ENCODE data around the gene CLNS1A.
"Not testable (repeated sequence)": the region's sequence is repeated elsewhere in the genome, so short reads cannot be mapped to it uniquely, and the experiment has no call there.

The CLNS1A gene

DNA sequence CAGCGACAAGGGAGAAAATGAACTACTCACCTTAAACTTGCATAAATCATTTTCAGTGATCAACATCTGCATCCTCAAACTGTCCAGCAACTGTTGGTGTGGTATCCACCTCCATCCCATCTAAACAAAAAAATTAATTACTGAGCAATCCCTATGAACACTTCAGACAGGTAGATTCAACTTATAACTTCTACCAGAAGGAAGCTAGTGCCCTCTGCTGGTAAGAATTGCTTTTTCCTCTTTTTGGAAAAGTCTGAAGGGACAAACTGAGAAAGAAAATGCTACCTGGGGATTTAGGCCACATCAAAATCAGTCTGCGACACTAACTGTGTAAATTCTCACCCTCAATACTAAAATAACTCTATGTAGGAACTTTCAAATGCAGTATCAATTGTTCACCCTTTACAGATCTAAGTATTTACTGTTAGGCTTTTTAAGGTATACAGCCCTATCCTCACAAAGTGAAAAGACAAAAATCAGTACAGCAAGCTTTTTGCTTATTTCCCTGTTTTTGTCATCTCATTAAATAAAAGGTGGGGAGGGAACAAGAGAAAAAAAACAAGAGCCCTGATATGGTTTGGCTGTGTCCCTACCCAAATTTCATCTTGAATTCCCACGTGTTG lies 17.9 kb downstream of the CLNS1A start:
- DNase-seq (ENCODE audit: low read depth, low spot score) = no peak

- DNase-seq (ENCODE audit: low read depth, low spot score) = no peak
Measured at GRCh38 chr11:77617892-77618291, 19.7 kb downstream of the CLNS1A start.

GRCh38 chr11:77611921-77612320 lies 25.7 kb downstream of the CLNS1A start:
- DNase-seq (ENCODE audit: low read depth, low spot score) = no peak

GRCh38 chr11:77609234-77609633 lies 28.4 kb downstream of the CLNS1A start:
- DNase-seq (ENCODE audit: low read depth, low spot score) = no peak

GRCh38 chr11:77604281-77604680 lies 33.3 kb downstream of the CLNS1A start:
- DNase-seq (ENCODE audit: low read depth, low spot score) = no peak

DNA sequence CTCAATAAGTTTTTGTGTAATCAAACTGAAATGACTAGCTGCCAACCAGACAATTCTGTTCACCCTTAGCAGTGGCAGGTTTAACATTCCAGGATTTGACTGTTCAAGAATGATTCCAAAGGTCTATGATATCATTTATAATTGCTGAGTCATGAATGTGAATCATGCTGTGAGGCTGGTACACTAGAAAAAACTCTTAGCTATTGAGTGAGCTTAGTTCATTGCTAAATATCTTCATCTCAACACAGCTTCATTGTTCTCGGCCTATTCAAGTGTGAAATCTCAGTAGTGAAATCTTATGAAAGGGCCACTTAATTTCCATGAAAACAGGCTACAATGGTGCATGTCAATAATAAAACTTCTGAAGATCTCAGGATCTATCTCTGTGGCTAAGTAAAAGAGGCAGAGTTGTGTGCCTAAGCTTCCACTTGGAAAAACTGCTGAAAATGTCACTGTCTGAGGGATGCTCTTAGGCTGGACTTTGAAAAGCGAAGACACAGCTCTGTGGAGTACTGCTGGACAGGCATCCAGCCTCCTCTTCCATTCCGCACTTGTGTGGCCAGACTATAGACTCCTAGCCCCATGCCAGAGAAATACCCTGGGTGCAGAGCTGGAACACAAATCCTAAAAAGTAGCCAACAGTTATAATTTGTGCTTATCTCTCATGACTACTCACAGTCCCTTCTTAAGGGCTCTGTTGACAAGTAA lies 35.1 kb downstream of the CLNS1A start:
- no peak for DNase-seq (ENCODE audit: low read depth, low spot score)

DNA sequence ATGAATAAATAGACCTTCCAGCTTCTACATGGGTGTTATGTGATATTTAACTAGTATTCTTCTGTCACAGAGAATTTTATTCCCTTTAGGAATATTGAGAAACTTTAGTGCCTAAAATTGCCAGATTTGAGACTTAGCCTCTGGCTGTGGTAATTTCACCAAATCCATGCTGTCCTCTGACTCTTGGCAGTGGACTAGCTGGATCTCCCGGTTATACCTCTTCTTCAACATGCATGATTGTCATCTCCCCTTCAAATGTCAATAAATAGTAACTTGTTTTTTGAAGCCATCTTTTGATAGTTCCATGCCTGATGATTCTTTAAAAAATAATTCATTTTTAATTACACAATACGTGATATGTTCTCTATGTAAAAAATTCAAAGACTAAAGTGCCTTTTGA lies 39.4 kb downstream of the CLNS1A start:
- DNase-seq (ENCODE audit: low read depth, low spot score) = no peak

DNA sequence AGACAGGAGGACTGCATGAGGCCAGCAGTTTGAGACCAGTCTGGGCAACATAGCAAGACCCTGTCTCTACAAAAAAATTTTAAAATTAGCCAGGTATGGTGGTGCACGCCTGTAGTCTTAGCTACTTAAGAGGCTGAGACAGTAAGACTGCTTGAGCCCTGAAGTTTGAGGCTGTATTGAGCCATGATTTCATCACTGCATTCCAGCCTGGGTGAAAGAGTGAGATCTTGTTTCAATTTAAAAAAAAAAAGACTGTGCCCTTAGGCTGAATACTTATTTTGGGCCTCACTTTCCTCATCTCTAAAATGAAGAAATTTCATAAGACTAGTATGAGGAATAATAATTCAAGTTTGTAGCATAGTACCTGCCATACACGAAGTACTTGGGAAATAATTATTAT lies 41.0 kb downstream of the CLNS1A start:
- no peak for DNase-seq (ENCODE audit: low read depth, low spot score)

GRCh38 chr11:77593883-77594282 lies 43.7 kb downstream of the CLNS1A start:
- DNase-seq (ENCODE audit: low read depth, low spot score) = no peak

DNA sequence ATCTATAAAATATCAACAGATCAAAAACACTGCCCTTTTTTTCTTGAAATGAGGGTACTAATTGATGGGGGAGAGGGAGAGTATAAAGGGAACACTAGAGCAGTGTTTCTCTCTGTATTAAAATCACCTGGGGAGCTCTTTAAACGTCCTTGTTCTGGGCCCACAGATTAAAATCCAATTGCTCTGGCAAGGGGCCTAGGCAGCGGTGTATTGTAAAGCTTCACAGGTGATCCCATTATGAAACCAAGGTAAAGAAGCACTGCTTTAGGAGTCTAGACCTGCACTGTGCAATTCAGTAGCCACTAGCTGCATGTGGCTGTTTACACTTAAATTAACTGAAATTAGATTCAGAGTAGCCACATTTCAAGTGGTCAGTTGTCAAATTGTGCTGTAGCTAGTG lies 44.9 kb downstream of the CLNS1A start:
- DNase-seq (ENCODE audit: low read depth, low spot score) = no peak

GRCh38 chr11:77590194-77590782 lies 47.3 kb downstream of the CLNS1A start:
- no peak for DNase-seq (ENCODE audit: low read depth, low spot score)

DNA sequence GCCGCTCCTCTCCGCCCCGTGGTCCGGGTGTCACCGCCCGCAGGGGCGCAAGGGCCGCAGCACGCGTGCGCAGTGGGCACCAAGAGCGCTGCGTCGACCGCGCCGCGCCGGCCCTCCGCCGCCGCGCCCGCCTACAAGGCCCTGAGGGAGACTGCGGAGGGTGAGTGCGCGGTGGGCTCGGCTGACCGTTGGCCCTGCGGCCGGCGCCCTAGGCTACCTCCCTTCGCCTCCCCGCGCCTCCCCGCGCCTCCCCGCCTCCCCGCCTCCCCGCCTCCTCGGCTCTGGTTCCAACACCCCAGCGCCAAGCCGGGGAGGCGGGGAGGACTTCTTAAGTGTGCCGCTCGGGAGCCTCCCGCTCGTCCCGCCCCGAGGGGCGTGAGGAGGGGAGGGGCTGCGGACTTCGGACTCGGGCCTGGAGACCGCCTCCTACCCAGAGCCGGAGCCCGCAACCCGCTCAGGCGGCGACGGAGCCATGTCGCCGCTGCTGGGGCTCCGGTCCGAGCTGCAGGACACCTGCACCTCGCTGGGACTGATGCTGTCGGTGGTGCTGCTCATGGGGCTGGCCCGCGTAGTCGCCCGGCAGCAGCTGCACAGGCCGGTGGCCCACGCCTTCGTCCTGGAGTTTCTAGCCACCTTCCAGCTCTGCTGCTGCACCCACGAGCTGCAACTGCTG lies 47.9 kb downstream of the CLNS1A start, which contains the start of gene AQP11:
TSS of gene AQP11 (plus strand) at position 433 of the 673 bp plus-strand sequence. CDS start at position 473, 40 bp downstream.
- peak; percentile 5 for DNase-seq (ENCODE audit: low read depth, low spot score)

DNA sequence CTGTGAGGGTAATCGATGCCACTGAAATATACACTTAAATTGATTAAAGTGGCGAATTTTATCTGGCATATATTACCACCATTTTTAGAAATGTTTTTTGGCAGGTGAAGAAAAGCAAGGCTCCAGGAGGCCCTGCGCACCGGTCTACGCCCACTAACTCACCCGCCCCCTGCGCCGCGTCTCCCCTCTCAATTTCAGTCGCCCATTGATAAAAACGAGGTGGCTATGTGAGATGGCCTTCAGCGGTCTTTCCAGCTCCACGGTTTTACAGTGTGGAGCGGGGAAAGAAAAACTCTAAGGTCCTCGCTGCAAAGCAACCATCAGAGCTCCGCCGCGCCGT lies 48.4 kb downstream of the CLNS1A start:
- DNase-seq (ENCODE audit: low read depth, low spot score) = no peak

DNA sequence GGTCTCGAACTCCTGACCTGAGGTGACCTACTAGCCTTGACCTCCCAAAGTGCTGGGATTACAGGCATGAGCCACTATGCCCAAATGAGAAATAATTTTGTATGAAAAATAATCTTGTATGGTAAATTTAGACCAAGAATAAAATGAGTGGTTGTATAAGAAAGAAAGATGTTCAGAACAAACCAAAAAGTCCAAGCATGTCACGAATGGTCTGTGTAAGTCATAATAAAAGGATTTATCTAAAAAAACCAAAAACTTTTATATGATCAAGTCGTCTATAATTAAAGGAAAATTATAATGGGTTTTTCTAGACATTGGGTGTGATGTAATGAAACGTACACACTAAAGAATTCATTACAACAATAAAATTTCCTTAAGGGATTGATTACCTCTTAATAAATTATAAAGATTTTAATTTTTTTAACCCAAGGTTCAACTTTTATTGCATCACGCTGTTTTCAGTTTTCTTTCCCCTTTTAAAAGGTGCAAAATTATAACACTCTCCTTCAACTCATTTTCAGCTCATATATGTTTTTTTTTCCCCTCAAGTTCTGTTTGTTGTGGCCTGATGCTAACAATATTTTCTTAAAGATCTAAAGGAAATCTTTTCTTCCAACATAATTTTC lies 56.8 kb downstream of the CLNS1A start:
- DNase-seq (ENCODE audit: low read depth, low spot score) = no peak

GRCh38 chr11:77575428-77575827 lies 62.2 kb downstream of the CLNS1A start:
- DNase-seq (ENCODE audit: low read depth, low spot score) = not testable (repeated sequence)

DNA sequence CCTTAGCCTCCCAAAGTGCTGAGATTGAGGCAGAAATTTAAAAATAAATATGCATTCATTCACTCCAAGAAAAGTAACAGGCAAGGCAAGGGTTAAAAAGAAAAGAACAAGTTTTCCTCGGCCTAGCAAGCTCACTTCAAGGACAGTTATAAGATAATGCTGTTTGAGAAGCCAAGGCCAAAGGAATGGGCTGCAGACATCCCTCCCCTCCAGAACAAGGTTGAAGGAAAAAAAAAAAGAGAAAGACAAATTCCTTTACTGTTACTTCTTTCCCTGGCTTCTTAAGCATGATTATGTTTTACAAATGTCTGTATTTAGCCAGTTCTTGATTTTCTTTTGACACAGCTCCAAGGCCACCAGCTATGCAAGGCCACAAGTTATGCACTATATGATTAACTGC lies 66.7 kb downstream of the CLNS1A start:
- DNase-seq (ENCODE audit: low read depth, low spot score) = not testable (repeated sequence)

DNA sequence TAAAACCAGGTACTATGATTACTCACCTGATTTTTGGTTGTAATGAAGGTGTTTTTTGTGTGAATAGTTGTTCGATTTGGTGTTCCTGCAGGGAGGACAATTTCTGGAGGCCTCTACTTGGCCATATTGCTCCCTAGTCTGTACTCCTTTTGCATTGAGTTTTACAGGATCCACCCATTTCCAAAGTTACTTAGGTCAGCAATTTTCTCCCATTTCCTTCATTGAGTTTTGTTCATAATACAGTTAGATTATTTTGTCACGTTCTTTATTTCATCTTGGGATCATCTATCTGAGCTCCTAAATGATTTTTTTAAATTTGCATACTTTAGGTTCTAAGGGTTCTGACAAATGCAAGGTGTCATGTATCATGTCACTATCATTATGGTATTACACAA lies 67.9 kb downstream of the CLNS1A start:
- DNase-seq (ENCODE audit: low read depth, low spot score) = no peak

- DNase-seq (ENCODE audit: low read depth, low spot score) = no peak
Measured at GRCh38 chr11:77568916-77569675, 68.5 kb downstream of the CLNS1A start.

DNA sequence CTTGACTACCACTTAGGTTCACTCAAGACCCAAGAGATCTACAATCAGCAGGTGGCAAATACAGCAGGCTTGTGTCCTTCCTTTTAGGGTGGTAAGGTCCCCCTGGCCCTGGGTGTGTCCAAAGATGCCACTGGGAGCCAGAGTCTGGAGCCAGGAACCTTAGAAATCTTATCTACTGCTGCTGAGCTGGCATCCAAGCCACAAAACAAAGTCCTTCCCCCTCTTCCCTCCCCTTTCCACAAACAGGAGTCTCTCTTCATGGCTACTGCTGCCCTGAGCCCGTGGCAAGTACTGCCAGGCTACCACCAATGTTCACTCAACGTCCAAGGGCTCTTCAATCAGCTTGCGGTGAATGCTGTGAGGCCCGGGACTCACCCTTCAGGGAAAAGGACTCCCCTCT lies 69.3 kb downstream of the CLNS1A start:
- no peak for DNase-seq (ENCODE audit: low read depth, low spot score)
